ENCODE results near the gene AVPR2.

AVPR2 gene

DNA sequence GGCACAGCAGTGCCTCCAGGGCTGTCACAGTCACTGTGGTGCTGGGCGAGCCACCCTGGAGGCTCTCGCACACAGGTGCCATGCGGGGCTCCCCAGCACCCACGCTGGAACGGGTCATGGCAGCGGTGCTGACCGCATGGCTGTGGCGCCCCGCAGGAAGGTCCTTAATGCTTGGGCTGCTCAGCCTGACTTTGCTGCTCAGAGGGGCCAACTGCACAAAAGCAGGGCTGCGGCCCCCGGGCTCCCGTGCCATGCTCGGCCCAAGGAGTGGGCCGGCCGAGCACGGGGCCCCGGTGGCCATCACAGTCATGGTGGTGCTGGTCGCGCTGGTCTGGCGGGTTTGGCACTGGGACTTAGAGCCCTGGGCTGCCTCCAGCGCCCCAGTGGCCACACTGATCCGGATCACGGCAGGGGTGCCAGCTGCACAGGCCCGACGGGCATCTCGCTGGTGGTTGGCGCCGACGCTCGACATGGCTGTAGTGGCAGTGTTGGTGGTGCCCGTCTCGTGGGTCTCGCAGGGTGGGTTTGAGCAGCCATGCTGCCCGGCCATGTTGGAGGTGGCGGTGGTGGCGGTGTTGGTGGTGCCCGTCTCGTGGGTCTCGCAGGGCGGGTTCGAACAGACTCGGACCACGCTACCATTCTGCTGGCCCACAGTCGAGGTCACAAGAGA is 50.2 kb downstream of the AVPR2 start:
- peak overlapping the region; percentile 32 for H3K27ac Mint-ChIP-seq
- H3K9me3 Mint-ChIP-seq, result no peaks in the 10 kb centered on the region
- no peak overlapping the region for H3K4me3 Mint-ChIP-seq
- DNase-seq (ENCODE audit: low spot score in 2 of 2) (no peak), ATAC-seq (no peak)
- peaks cover 78% of the 10 kb centered on the region for H3K36me3 Mint-ChIP-seq
- H3K4me1 Mint-ChIP-seq, result no peaks in the 10 kb centered on the region

GRCh38 chrX:153955228-153955732 is 50.8 kb downstream of the AVPR2 start:
- Mint-ChIP-seq H3K27ac (peak overlapping the region; percentile 32), H3K36me3 (peaks cover 78% of the 10 kb centered on the region)

DNA sequence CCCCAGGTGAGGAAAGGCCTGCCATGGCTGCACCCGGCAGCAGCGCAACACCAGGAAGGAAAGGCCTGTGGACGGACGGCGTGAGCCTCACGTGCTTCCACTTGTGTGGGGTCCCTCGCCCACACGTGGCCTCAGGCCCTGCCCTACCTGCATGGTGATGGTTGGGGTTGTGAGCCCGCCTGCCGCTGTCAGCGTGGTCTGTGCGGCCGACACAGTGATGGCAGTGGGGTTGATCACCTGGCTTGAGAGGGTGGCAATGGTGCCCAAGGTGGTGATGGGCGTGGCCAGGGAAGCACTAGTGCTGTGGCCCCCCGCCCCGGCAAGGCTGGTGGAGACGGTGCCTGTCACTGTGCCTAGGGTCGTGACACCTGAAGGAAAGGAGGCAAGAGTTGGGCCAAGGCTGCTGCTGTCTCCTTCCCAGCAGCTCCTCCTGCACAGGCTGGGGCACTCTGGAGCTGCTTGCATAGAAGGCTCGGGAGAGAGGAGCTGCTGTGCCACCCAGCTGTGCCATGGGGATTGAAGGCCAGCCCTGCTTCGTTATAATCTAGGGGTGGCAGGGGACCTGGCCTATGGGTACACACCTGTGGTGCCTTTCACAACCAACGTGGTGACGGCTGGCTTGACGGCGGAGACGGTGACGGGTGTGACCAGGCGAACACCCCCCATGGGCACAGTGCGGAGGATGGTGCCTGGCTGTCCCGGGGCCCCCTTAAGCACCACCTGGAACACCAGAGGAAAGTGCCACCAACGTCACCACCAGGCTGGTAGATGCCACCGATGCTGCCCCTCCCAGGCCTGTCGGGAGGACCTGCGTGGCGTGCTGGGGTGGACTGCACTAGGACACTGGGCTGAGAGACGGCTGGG is 51.8 kb downstream of the AVPR2 start:
- DNase-seq (ENCODE audit: low spot score in 2 of 2), result no peak
- Mint-ChIP-seq H3K4me1 (no peaks in the 10 kb centered on the region), H3K9me3 (no peaks in the 10 kb centered on the region), H3K36me3 (peaks cover 78% of the 10 kb centered on the region), H3K4me3 (no peak overlapping the region), H3K27ac (peak overlapping the region; percentile 32)
- no peak for ATAC-seq

More at GRCh38 chrX:153955228-153955732, 50.8 kb downstream of the AVPR2 start:
- DNase-seq (ENCODE audit: low spot score in 2 of 2) (no peak), ATAC-seq (no peak)
- Mint-ChIP-seq H3K4me1 (no peaks in the 10 kb centered on the region), H3K9me3 (no peaks in the 10 kb centered on the region), H3K4me3 (no peak overlapping the region)
